ENCODE measurements around the gene ATXN1L.

DNA sequence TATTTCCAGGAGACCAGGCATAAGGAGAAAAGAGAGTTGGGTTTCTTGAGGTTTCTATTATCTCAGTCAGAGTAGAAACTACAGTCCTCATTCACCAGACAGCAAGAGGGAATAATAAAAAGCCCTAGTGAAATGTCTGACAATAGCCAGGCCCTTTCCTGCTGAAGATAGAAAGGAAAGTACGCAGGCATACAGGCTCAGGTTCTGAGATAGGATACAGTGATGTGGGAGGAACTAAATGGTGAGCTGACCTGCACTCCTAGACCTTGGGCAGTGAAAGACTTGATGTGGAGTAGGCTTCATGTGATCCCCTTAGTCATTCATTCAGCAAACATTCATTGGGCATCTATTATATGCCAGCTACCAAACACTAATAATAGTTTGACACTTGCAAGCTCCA lies 23.3 kb downstream of the ATXN1L start:
- TF ChIP-seq POLR2AphosphoS5 (IDR thresholded peaks at IDR 0.05) (no peak), POLR2A (IDR thresholded peaks at IDR 0.05) (no peak), EP300 (IDR thresholded peaks at IDR 0.05) (no peak)
- TF ChIP-seq, protein P1, sequence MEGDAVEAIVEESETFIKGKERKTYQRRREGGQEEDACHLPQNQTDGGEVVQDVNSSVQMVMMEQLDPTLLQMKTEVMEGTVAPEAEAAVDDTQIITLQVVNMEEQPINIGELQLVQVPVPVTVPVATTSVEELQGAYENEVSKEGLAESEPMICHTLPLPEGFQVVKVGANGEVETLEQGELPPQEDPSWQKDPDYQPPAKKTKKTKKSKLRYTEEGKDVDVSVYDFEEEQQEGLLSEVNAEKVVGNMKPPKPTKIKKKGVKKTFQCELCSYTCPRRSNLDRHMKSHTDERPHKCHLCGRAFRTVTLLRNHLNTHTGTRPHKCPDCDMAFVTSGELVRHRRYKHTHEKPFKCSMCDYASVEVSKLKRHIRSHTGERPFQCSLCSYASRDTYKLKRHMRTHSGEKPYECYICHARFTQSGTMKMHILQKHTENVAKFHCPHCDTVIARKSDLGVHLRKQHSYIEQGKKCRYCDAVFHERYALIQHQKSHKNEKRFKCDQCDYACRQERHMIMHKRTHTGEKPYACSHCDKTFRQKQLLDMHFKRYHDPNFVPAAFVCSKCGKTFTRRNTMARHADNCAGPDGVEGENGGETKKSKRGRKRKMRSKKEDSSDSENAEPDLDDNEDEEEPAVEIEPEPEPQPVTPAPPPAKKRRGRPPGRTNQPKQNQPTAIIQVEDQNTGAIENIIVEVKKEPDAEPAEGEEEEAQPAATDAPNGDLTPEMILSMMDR (IDR thresholded peaks at IDR 0.05), result no peak

Data from gastroesophageal sphincter (tissue), 3 donors.